Measurements from ENCODE around the gene LENG8.
"Not testable (repeated sequence)": the region's sequence is repeated elsewhere in the genome, so short reads cannot be mapped to it uniquely, and the experiment has no call there.

The LENG8 gene

GRCh38 chr19:54460230-54461005 lies 11.4 kb downstream of the LENG8 start:
- Mint-ChIP-seq H3K27ac (peak overlapping the region; percentile 89), H3K9me3 (no peaks in the 10 kb centered on the region), H3K4me3 (no peak overlapping the region), H3K4me1 (peaks cover 50% of the 10 kb centered on the region), H3K36me3 (peaks cover 78% of the 10 kb centered on the region)
- DNase-seq (ENCODE audit: low spot score in 2 of 2) (no peak), ATAC-seq (no peak)

GRCh38 chr19:54461210-54461609 lies 12.2 kb downstream of the LENG8 start:
- peak overlapping the region; percentile 81 for H3K4me3 Mint-ChIP-seq
- ATAC-seq (no peak), DNase-seq (ENCODE audit: low spot score in 2 of 2) (no peak)
- peaks cover 70% of the 10 kb centered on the region for H3K36me3 Mint-ChIP-seq
- H3K9me3 Mint-ChIP-seq, result no peaks in the 10 kb centered on the region
- H3K4me1 Mint-ChIP-seq, result peaks cover 50% of the 10 kb centered on the region
- peak overlapping the region; percentile 76 for H3K27ac Mint-ChIP-seq

- Mint-ChIP-seq H3K9me3 (no peaks in the 10 kb centered on the region), H3K27ac (peak overlapping the region; percentile 76)
Measured at GRCh38 chr19:54461613-54462012, 12.6 kb downstream of the LENG8 start.

GRCh38 chr19:54462047-54462654 lies 13.2 kb downstream of the LENG8 start:
- no peak for ATAC-seq
- Mint-ChIP-seq H3K9me3 (no peaks in the 10 kb centered on the region), H3K36me3 (peaks cover 61% of the 10 kb centered on the region), H3K27ac (peak overlapping the region; percentile 76), H3K4me1 (peaks cover 50% of the 10 kb centered on the region), H3K4me3 (peak overlapping the region; percentile 81)
- no peak for DNase-seq (ENCODE audit: low spot score in 2 of 2)

More at GRCh38 chr19:54461613-54462012, 12.6 kb downstream of the LENG8 start:
- Mint-ChIP-seq H3K4me3 (peak overlapping the region; percentile 81), H3K36me3 (peaks cover 66% of the 10 kb centered on the region), H3K4me1 (peaks cover 50% of the 10 kb centered on the region)
- DNase-seq (ENCODE audit: low spot score in 2 of 2) (no peak), ATAC-seq (no peak)

GRCh38 chr19:54462655-54463530 lies 13.9 kb downstream of the LENG8 start:
- Mint-ChIP-seq H3K4me3 (peak overlapping the region; percentile 81), H3K27ac (peak overlapping the region; percentile 92), H3K4me1 (peaks cover 50% of the 10 kb centered on the region), H3K36me3 (peaks cover 53% of the 10 kb centered on the region), H3K9me3 (no peaks in the 10 kb centered on the region)
- peak in 1 of 2 donors; percentile 82 for DNase-seq (ENCODE audit: low spot score in 2 of 2)
- peak; percentile 40 for ATAC-seq

GRCh38 chr19:54463531-54464043 lies 14.6 kb downstream of the LENG8 start, which contains the start of gene LENG9:
Gene LENG9, minus strand, starts transcription at chr19:54463778. Its CDS starts 252 bp downstream, at chr19:54463526.
- Mint-ChIP-seq H3K9me3 (no peaks in the 10 kb centered on the region), H3K4me3 (peak within 1 kb of the TSS; percentile 81), H3K36me3 (peaks cover 46% of the 10 kb centered on the region), H3K27ac (peak within 1 kb of the TSS; percentile 92), H3K4me1 (peaks cover 43% of the 10 kb centered on the region)
- peak; percentile 88 to 97 for DNase-seq (ENCODE audit: low spot score in 2 of 2)
- ATAC-seq, result peak; percentile 76

GRCh38 chr19:54464044-54464629 lies 15.1 kb downstream of the LENG8 start:
- peaks cover 38% of the 10 kb centered on the region for H3K4me1 Mint-ChIP-seq
- no peaks in the 10 kb centered on the region for H3K9me3 Mint-ChIP-seq
- peak overlapping the region; percentile 81 for H3K4me3 Mint-ChIP-seq
- DNase-seq (ENCODE audit: low spot score in 2 of 2), result peak; percentile 73 to 94
- H3K36me3 Mint-ChIP-seq, result peaks cover 41% of the 10 kb centered on the region
- H3K27ac Mint-ChIP-seq, result peak overlapping the region; percentile 92
- peak; percentile 73 for ATAC-seq

- DNase-seq (ENCODE audit: low spot score in 2 of 2) (peak in 1 of 2 donors; percentile 92), ATAC-seq (peak; percentile 70)
- Mint-ChIP-seq H3K9me3 (no peaks in the 10 kb centered on the region), H3K36me3 (peaks cover 34% of the 10 kb centered on the region), H3K27ac (peak overlapping the region; percentile 92), H3K4me3 (peak overlapping the region; percentile 81), H3K4me1 (peaks cover 35% of the 10 kb centered on the region)
Measured at GRCh38 chr19:54464630-54465425, 15.8 kb downstream of the LENG8 start.

GRCh38 chr19:54465426-54466109 lies 16.6 kb downstream of the LENG8 start:
- ATAC-seq (no peak), DNase-seq (ENCODE audit: low spot score in 2 of 2) (no peak)
- Mint-ChIP-seq H3K27ac (no peak overlapping the region), H3K9me3 (no peaks in the 10 kb centered on the region), H3K4me1 (peaks cover 40% of the 10 kb centered on the region), H3K36me3 (peaks cover 30% of the 10 kb centered on the region), H3K4me3 (peak overlapping the region; percentile 81)

- Mint-ChIP-seq H3K4me1 (peaks cover 44% of the 10 kb centered on the region), H3K36me3 (peaks cover 25% of the 10 kb centered on the region), H3K4me3 (peak overlapping the region; percentile 81)
- not testable (repeated sequence) for H3K27ac Mint-ChIP-seq; H3K9me3 Mint-ChIP-seq; DNase-seq (ENCODE audit: low spot score in 2 of 2); ATAC-seq
Measured at GRCh38 chr19:54466110-54466480, 17.1 kb downstream of the LENG8 start.

- ATAC-seq (no peak), DNase-seq (ENCODE audit: low spot score in 2 of 2) (no peak)
- Mint-ChIP-seq H3K9me3 (no peaks in the 10 kb centered on the region), H3K4me1 (peaks cover 28% of the 10 kb centered on the region), H3K27ac (no peak overlapping the region), H3K36me3 (no peaks in the 10 kb centered on the region), H3K4me3 (no peak overlapping the region)
Measured at GRCh38 chr19:54469496-54469934, 20.5 kb downstream of the LENG8 start.

- H3K4me3 Mint-ChIP-seq, result peak overlapping the region; percentile 59
- ATAC-seq, result no peak
- H3K36me3 Mint-ChIP-seq, result no peaks in the 10 kb centered on the region
- no peak for DNase-seq (ENCODE audit: low spot score in 2 of 2)
- H3K4me1 Mint-ChIP-seq, result peaks cover 23% of the 10 kb centered on the region
- H3K9me3 Mint-ChIP-seq, result no peaks in the 10 kb centered on the region
- H3K27ac Mint-ChIP-seq, result no peak overlapping the region
Measured at GRCh38 chr19:54470276-54470887, 21.4 kb downstream of the LENG8 start.
